ENCODE results near the gene ALDH18A1.
A peak's percentile ranks its signal among the peaks of the same experiment; 100 is the strongest.
"Not testable (repeated sequence)": the region's sequence is repeated elsewhere in the genome, so short reads cannot be mapped to it uniquely, and the experiment has no call there.

ALDH18A1 gene

DNA sequence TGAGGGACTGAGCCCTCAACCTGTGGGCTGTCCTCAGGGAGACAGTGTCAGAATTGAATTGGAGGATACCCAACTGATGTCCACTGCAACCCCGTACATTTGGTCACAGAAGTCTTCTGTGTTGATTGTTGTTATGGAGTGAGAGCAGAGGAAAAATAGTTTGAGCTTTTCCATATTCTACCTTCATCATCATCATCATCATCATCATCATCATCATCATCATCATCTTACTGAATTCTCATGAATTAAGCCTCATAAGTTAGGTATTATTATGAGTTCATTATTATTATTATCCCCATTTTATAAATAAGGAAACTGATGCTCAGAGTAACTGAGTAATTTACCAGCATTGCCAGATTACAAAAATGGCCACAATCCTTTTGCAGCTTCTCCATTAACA is 8.4 kb downstream of the ALDH18A1 start:
- no peak for DNase-seq

DNA sequence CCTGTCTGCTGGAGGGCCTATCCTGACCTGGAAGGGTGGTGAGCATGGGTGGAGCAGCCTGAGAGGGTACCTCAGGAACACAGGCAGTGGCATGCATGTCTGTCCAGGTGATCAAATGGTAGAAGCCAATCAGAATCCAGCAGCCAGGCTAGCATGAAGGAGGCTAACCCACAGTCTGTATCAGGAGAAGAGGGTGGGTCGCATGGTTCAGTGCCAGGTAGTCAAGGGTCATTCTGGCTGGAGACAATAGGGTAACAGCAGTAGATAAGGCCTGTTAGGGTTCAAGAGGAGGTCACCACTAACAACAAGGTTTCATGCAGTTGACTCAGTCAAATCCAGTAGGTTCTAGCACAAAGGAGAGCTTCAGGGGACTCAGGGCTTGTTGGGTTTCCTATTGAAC is 10.4 kb downstream of the ALDH18A1 start:
- DNase-seq, result no peak

DNA sequence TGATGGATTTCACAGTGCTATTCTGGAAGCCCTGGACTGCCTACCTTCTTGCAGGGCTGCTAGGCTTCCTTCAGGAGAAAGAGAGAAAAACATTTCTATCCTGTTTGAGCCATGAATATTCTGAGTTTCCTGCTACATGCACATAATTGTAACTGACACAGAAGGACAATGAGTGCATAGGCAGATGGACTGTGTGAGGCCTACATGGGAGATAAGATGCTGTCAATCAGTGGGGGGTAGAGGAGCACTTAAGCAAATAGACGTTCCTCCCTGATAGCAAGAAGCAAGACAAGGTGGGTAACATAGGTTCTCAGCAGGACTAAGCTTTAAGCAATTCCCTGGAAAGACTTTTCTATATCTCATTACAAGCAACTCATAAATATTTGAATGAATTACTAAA is 11.6 kb downstream of the ALDH18A1 start:
- DNase-seq, result no peak

DNA sequence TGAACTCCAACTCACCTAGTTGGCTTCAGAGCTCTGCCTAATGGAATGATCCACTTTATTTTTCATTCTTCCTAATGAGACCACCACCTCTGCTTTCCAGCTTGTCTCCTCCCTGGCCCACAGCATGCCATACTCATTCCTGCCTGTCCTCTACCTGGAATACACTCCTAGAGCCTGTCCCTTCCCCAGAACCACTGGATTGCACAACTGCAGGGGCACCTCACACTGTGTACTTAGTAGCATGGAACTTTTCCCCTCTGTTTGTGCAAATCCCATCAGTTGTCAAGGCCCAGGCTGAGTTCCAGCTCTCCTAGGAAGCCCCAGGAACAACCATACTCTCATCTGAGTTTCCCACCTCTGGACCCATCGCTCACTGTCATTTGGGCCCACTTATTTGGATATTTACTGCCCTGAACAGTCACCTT is 15.6 kb downstream of the ALDH18A1 start:
- DNase-seq, result no peak

DNA sequence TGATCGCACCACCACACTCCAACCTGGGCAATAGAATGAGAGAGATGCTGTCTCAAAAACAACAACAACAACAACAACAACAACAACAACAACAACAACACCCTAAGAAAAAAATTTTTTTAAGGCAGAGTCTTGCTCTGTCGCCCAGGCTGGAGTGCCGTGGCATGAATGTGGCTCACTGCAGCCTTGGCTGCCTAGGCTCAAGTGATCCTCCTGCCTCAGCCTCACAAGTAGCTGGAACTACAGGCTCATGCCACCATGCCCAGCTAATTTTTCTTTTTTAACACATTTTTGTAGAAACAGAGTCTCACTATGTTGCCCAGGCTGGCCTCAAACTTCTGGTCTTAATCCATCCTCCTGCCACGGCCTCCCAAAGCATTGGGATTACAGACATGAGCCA is 18.6 kb downstream of the ALDH18A1 start:
- DNase-seq, result no peak

DNA sequence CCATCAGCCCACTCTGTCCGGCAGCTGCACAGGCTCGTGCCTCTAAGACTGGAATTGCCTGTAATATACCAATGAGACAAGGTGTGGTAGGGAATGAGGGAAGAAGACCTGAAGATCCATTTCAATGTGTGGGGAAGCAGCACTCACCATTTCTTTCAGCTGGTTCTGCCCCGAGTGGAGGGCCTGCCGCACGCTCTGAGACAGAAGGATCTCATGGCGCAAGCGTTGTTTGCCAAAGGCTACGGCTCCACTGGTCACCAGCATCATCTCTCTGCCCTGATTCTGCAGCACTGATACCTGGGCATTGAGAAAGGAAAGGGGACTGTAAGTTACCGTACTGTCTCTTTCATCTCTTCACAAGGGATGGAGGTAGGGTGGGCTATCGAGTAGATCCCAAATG is 19.4 kb downstream of the ALDH18A1 start:
- DNase-seq, result no peak

DNA sequence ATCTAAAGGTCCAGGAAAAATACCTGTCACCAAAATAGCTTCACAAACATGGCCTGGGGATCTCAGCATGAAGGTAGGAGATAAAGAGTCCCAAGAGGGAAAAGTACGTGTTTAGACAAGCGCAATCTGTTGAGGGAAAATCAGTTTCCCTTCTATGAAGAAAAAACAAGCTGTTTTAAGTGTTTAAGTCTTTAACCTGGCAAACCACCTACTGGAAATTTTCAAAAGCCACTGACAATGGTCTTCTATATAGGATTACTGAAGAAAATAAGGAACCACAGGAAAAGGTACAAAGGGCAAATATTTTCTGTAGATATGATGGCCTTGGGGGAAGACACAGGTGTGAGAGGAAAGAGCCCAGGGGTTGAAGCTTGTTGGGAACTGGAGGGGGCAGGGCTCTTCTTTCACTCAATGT is 21.2 kb downstream of the ALDH18A1 start:
- no peak for DNase-seq

DNA sequence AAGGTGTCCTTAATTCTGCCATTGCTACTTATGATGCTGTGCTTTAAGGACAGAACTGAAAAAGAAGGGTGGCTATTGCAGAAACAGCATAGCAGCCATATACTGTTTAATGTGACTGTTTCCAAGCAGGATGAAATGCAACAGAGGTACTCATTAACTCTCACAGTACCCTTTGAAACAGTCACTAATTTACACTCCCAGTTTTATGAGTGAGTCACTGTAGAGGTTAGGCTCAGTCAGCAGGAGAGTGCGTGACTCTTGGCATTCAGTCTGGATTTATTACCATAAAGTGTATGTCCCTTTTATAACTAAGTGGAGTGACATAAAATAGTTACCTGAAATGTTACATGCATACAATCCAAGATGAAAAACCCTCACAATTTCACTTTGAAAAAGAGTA is 27.7 kb downstream of the ALDH18A1 start:
- DNase-seq, result no peak

DNA sequence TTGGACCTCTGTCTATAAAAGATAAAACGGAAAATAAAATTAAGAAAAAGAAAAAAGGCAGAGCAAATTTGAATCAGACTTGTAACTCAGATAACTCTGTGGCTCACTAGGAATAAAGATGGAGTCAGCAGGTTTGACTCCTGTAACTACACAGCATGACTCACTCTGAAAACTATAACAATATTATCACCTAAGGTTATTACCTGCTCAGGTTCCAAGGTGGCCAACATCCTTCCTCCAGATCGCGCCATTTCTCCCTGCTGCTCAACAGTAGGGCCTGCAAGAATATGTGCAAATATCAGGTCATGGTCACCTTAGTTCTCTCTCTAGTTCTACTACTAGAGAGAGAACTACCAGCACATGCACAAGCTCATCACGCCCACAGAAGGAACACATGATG is 30.0 kb downstream of the ALDH18A1 start:
- no peak for DNase-seq

DNA sequence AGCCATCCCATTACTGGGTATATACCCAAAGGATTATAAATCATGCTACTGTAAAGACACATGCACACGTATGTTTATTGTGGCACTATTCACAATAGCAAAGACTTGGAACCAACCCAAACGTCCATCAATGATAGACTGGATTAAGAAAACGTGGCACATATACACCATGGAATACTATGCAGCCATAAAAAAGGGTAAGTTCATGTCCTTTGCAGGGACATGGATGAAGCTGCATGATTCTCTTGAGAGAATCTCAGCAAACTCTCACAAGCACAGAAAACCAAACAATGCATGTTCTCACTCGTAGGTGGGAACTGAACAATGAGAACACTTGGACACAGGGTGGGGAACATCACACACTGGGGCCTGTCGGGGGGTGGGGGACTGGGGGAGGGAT is 36.1 kb downstream of the ALDH18A1 start:
- DNase-seq, result not testable (repeated sequence)

DNA sequence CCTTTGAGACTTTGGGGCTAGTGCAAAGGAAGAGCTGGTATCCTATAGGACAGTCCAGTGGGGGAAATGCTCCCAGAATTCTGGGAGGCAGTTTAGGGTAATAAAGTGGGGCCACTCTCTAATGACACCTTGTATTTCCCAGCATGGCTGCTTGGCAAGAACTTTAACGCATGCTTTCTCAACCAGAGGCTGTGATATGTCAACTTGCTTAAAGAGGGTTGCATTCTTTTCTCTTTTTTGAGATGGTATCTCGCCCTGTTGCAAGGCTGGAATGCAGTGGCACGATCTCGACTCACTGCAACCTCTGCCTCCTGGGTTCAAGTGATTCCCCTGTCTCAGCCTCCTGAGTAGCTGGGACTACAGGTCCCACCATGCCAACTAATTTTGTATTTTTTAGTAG is 38.4 kb downstream of the ALDH18A1 start:
- no peak for DNase-seq

DNA sequence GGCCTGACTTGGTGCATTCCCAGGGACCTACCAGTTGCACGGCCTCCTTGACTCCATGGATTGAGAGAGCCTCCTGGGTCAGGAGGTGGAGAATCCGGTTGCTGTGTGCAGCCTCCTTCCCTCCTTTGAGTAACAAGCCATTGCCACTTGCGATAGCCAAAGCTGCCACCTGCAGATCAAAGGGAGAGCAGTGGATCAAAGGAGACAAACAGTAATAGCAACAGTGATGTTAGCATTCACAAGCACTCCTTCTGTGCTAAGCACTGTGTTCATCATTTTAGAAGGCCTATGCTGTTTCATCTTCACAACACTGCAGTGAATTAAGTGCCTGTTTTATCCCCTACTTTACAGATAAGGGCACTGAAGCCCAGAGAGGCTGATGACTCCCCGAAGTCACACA is 40.1 kb downstream of the ALDH18A1 start:
- no peak for DNase-seq

DNA sequence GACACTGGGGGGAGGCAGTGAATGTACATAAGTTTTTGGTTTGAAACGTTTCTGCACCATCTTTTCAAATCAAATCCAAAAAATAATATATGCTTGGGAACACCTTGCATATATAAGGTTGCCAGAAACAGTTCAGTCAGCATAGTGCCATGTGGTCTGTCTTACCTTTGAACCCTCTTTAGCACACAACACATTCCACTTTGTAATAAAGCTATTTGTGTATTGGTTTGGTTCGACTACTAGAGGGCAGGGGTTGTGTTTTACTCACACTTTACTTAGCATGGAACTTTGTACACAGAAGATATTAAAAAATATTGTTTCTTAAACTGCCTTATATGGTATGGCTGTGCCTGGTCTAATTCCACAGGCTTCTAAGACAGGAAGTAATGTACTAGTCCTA is 43.2 kb downstream of the ALDH18A1 start:
- no peak for DNase-seq

DNA sequence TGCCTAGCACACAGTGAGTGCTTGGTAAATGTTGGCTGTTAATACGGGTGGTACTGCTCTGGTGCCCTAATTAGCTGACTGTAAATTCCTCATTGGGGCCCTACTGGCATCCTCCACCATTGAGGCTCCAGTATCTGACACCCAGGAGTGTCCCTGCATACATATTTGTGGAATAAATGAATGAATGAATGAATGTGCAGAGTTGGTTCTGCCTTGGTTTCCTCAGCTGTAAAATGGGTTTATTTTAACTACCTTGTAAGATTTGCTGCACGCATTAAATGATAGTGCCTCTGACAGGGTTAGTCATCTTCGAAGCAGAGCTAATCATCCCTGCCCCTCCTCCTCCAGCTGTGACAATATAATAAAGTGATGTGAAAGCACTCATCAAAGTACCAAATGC is 45.8 kb downstream of the ALDH18A1 start:
- DNase-seq, result no peak

DNA sequence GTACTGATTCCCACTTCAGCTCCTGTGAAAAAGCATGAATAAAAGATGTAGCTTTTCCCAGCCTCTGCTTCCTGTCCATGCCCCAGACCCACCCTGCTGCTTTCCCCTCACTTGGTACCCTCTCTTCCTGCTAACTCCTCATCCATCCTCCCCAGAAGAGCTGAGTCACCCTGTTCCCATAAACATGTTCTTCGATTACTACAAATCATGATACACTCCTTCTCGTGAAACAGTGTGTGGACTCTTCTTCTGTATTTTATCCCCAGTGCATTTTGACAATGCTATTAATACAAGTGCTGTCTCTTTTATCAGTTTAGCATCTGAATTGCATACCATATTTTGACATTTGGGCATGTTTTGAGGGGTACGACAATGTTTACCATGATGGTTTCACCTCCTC is 49.6 kb downstream of the ALDH18A1 start:
- DNase-seq, result no peak

DNA sequence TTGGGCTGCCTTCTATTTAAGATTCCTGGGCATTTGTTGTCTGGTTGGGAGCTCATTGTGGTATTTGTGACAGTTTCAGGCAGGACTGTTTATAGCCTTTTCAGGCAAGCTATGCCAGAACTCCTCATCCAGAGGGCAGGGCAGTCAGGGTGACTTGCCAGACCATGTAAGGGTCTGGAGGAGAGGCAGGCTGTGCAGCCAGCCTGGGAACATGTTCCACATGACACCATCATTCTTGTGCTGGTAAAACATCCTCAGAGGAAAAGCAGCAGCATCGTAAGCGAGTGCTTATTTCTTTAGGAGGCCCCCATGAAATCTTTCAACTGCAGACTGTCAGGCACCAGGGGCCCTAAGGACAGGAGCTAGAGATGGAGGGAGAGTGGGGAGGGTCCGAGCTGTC is 51.3 kb downstream of the ALDH18A1 start:
- no peak for DNase-seq

DNA sequence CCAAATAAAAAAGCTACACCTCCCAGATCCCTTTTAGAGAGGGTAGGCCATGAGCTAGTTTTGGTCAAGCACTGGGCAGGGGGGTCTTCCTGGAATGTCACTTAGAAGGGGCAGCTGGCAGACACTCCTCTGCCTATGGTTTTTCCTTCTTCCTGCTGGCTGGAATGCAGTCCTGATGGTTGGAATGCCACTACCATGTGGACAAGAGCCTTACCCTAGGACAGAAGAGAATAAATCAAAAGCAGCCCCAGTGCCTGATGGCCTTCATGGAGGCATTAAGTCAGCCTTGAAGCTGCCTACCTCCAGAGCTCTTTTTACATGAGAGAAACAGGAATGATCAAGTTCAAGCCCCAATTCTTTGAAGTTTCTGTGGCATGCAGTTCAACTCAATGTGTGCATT is 51.9 kb downstream of the ALDH18A1 start:
- DNase-seq, result no peak

DNA sequence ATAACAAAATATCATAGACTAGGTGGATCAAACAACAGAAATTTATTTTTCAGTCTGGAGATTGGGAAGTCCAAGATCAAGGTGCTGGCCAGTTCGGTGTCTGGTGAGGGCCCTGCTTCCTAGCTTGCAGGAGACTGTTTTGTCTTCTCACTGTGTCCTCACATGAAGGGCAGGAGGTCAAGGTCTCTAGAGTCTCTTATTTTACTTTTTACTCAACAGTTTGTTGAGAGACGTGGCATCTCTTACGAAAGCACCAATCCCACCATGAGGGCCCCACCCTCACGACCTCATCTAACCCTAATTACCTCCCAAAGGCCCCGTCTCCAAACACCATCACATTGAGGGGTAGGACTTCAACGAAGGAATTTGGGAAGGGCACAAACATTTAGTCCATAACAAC is 54.1 kb downstream of the ALDH18A1 start:
- no peak for DNase-seq

DNA sequence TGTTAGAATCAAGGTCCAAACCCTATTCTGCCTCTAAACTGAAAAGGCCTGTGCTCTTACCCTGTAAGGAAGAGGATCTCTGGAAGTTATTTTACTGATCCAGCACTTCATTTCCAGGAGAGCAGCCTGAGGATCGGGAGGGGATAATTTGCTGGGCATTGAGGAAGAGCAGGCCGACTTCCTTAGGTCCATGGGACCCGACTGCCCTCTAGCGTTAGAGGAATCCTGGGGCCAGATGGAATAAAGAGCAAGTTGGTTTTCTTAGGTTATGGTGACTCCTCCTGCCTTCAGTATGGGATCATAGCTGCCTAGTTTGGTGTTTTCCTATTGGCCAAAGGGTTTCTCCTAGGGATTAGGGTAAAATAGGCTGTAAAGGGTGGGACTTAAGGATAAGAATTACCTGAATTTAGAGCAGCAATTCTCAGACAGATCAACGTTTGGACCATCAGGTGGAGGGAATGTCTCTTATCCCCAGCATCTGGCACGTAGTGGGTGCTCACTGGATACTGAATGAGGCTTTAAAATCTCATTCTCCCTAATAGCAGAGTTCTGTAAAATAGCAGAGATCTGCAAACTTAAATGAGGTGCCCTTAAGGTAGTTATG is 55.3 kb downstream of the ALDH18A1 start:
- DNase-seq, result peak; percentile 86

DNA sequence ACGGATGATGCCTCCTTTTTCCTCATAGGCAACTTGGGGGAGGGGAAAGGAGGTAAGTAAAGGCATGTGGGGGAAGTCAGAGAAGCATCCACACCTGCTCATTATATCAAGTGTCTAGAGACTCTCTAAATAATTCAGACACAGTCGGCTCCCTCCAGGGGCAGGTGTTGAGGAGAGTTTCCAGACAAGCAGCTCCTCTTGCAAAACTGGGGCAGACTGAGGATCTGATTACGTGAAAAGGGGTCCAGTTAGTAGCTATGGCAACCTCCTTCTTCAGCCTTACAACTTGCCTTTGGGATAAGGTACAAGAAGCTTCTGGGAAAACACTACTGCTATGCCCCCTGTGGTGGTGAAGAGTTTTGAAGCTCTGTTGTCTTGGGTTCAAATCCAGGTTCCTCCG is 56.4 kb downstream of the ALDH18A1 start:
- no peak for DNase-seq

DNA sequence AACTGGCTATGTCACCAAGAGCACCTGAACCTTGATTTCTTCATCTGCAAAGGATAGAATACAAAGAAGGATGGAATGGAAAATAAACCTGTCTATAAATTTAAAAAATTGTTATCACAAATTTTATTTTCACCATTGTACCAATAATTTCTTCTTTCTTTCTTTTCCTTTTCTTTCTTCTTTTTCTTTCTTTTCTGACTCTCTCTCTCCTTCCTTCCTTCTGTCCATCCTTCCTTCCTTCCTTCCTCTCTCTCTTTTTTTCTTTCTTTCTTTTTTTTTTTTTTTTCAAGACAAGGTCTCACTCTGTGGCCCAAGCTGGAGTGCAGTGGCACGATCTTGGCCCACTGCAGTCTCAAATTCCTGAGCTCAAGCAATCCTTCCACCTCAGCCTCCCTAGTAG is 58.7 kb downstream of the ALDH18A1 start:
- DNase-seq, result no peak

DNA sequence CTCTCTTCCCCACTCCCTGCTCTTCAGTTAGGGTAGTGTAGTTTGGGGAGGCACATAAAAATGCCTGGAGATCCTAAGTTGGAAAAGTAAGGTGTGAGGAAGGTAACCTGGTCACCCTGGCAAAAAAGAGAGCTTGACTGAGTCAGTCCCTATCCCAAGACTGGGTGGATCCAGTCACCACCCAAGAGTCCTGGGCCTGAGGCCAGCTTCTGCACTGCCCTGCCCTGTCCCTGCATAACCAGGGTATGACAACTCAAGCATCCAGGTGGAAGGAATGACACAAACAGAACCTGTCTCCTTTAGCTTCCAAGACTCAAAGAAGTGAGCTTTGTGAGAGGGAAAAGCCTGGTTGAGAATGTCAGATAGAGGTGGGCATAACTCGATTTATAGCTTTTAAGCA is 68.5 kb downstream of the ALDH18A1 start:
- no peak for DNase-seq

DNA sequence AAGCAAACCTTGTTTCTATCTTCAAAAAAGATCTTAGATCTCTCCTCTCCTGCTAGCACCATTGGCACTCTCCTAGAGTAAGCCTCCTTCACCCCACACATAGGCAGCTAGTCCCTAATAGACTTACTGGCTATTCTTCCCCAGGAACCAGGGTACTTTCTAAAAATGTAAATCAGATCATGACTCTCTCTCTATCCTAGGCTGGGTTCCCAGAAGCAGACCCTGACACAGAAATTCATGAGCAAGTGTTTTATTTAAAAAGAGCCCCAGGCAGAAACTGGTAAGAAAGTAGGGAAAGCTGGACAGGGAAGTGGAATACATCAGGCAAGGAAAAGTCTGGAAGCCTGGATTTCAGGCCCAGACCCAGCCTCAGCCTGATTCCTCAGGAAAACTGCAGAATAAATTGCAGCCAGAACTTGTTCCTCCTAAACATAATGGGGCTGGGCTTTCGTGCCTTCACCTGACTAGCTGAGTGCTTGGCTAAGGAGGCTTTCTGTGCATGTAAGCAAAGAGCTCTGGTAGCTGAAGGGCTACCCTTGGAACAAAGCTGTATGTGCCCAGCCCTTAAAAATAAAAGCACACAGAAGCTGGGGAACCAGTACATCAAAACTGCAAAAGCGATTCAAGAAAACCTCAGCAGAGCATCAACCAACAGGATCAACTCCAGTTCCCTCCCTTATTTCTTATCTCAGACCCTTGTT is 76.5 kb downstream of the ALDH18A1 start:
- DNase-seq, result no peak

DNA sequence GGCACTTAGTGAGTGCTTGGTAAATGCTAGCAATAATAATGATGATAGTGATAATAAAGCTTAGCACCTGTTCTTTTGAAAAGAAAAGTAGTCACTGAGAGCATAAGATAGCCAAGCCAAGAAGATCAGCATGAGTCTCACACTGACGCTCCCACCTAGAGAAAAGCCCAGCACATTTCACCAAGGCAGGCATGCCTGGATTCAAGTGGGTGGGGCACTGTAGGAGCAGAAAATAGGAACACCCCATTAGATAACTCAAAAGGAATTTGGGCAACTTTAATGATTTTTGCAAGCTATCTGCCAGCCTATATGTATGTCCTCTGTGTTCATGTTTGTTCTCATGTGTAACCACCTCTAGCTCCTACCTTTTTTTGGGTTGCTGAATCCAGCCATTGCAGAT is 77.2 kb downstream of the ALDH18A1 start:
- no peak for DNase-seq

DNA sequence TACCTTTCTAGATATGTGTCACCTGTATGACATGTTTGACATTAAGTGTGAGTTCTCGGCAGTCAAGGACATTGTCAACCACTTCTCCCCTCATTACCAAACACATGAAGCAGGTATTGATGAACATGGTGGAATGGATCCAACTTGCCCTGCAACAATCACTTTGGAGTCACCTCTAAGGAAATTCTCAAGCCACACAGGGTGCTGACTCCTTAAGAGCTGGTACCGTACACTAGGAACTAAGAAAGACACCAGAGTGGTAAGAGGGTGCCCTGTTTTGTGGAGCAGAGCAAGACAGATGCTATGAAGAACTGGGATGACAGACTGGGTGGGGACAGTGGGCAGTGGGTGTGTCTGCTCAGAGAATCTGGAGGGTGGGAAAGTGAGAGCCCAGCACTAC is 77.9 kb downstream of the ALDH18A1 start:
- no peak for DNase-seq
